Large intestine (tissue), 3 donors: Measurements from ENCODE around the gene DLG1. TPM values are rescaled to one million over a fixed set of nuclear protein-coding genes. Genes with fewer than 3 reads are reported as not detected.
"Not testable (repeated sequence)": the region's sequence is repeated elsewhere in the genome, so short reads cannot be mapped to it uniquely, and the experiment has no call there.

Experiments
- DNase-seq, 2 donors: peaks; one replicate each; pipeline versions ENCODE4 v3.0.0 to v3.0.0-alpha.2; 2013
- H3K27ac ChIP-seq: one replicate; pipeline ENCODE4 v1.5.1; 2013; ENCODE audit warnings: low read length
- H3K27me3 ChIP-seq: 2 replicates; pipeline ENCODE4 v1.6.1; 2013; ENCODE audit warnings: low read length; ENCODE audit not compliant: control insufficient read depth, insufficient read depth
- H3K36me3 ChIP-seq: 2 replicates; pipeline ENCODE4 v1.6.1; 2013; ENCODE audit warnings: low read length; ENCODE audit not compliant: control insufficient read depth, insufficient read depth
- H3K4me1 ChIP-seq: one replicate; pipeline ENCODE4 v1.6.1; 2013; ENCODE audit warnings: low read length; ENCODE audit not compliant: control insufficient read depth, insufficient read depth
- H3K4me3 ChIP-seq: one replicate; pipeline ENCODE4 v1.5.1; 2013; ENCODE audit warnings: low read length
- H3K9me3 ChIP-seq: one replicate; pipeline ENCODE4 v1.6.1; 2013; ENCODE audit warnings: mild to moderate bottlenecking, low read depth, low read length, moderate library complexity; ENCODE audit not compliant: control insufficient read depth
- WGBS: methylation state at CpG from one replicate; pipeline ENCODE4 v1.1.5; 2013; ENCODE audit warnings: low lambda C conversion rate; ENCODE audit not compliant: insufficient coverage; 5-methylcytosine and 5-hydroxymethylcytosine counted together
- polyA plus RNA-seq: library from polyadenylated mRNA; unstranded; fragments of 120-200 nt; gene quantifications from one replicate; pipeline ENCODE4 v1.2.1, GENCODE V29; 2013

DLG1 gene
- polyA plus RNA-seq, 1 donor = 74.5 TPM

GRCh38 chr3:197292083-197292646 lies 6.2 kb downstream of the DLG1 start:
- DNase-seq = no peak
- Histone ChIP-seq H3K27ac (no peak overlapping the region), H3K27me3 (no peaks in the 10 kb centered on the region), H3K4me3 (no peak overlapping the region), H3K4me1 (peaks cover 5% of the 10 kb centered on the region), H3K36me3 (peaks cover 28% of the 10 kb centered on the region), H3K9me3 (no peaks in the 10 kb centered on the region)
- 100% methylated on average over 2 of the region's 8 CpGs for WGBS

DNA sequence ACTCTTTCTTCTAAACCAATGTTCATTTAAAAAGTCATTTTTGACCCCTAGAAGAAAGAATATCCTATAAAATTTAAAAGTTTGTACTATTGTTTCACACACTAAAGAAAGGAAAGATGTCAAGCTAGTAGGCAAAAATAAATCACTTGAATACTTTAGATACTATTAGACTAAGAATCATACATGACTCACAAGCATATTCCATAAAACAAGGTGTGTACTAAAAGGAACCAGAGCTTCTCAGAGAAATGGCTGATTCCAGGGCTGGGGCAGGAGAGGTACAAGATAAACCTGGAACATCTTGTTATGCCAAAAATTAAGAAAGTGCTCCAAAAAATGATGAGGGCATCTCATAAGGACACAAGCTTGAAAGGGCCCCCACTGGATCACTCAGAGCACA lies 8.7 kb downstream of the DLG1 start:
- Histone ChIP-seq H3K27ac (no peak overlapping the region), H3K9me3 (no peaks in the 10 kb centered on the region), H3K4me1 (peaks cover 8% of the 10 kb centered on the region), H3K27me3 (no peaks in the 10 kb centered on the region), H3K36me3 (peaks cover 31% of the 10 kb centered on the region), H3K4me3 (no peak overlapping the region)
- DNase-seq = no peak

DNA sequence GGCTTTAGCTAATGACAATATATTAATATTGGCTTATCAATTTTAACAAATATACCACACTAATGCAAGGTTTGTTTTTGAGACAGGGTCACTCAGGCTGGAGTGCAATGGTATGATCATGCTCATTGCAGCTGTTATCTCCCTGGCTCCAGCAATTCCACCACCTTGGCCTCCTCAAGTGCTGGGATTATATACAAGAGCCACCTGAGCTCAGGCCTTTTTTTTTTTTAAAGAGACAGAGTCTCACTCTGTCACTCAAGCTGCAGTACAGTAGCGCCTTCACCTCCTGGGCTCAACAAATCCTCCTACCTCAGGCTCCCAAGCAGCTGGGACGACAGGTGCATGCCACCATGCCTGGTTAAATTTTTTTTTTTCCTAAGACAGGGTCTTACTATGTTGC lies 11.7 kb downstream of the DLG1 start:
- WGBS = no CpG with 5 or more reads among the region's 2 CpGs
- Histone ChIP-seq H3K9me3 (no peaks in the 10 kb centered on the region), H3K4me1 (peaks cover 3% of the 10 kb centered on the region), H3K27ac (no peak overlapping the region), H3K27me3 (no peaks in the 10 kb centered on the region), H3K36me3 (peaks cover 30% of the 10 kb centered on the region), H3K4me3 (no peak overlapping the region)
- DNase-seq = peak in 1 of 2 donors; percentile 55

GRCh38 chr3:197285557-197285956 lies 12.9 kb downstream of the DLG1 start:
- DNase-seq = no peak
- Histone ChIP-seq H3K4me1 (peaks cover 3% of the 10 kb centered on the region), H3K4me3 (no peak overlapping the region), H3K27me3 (no peaks in the 10 kb centered on the region), H3K36me3 (peaks cover 39% of the 10 kb centered on the region), H3K9me3 (no peaks in the 10 kb centered on the region), H3K27ac (no peak overlapping the region)
- 100% methylated on average over 1 of the region's 2 CpGs for WGBS

GRCh38 chr3:197283045-197283444 lies 15.4 kb downstream of the DLG1 start:
- Histone ChIP-seq H3K36me3 (peaks cover 39% of the 10 kb centered on the region), H3K4me1 (peaks cover 3% of the 10 kb centered on the region)
- 84% methylated on average over 2 of the region's 2 CpGs for WGBS

GRCh38 chr3:197281849-197282248 lies 16.6 kb downstream of the DLG1 start:
- Histone ChIP-seq H3K27me3 (no peaks in the 10 kb centered on the region), H3K4me1 (peaks cover 3% of the 10 kb centered on the region), H3K27ac (no peak overlapping the region), H3K36me3 (peaks cover 40% of the 10 kb centered on the region), H3K4me3 (no peak overlapping the region), H3K9me3 (no peaks in the 10 kb centered on the region)
- no peak for DNase-seq
- 100% methylated on average over 1 of the region's 1 CpG for WGBS

More at GRCh38 chr3:197283045-197283444, 15.4 kb downstream of the DLG1 start:
- Histone ChIP-seq H3K4me3 (no peak overlapping the region), H3K27ac (no peak overlapping the region), H3K27me3 (no peaks in the 10 kb centered on the region), H3K9me3 (no peaks in the 10 kb centered on the region)
- DNase-seq = no peak

GRCh38 chr3:197280156-197280555 lies 18.3 kb downstream of the DLG1 start:
- no peaks in the 10 kb centered on the region for H3K27me3 ChIP-seq
- peaks cover 38% of the 10 kb centered on the region for H3K36me3 ChIP-seq
- H3K9me3 ChIP-seq = no peaks in the 10 kb centered on the region
- DNase-seq = no peak
- no peaks in the 10 kb centered on the region for H3K4me1 ChIP-seq
- no peak overlapping the region for H3K4me3 ChIP-seq
- H3K27ac ChIP-seq = no peak overlapping the region

DNA sequence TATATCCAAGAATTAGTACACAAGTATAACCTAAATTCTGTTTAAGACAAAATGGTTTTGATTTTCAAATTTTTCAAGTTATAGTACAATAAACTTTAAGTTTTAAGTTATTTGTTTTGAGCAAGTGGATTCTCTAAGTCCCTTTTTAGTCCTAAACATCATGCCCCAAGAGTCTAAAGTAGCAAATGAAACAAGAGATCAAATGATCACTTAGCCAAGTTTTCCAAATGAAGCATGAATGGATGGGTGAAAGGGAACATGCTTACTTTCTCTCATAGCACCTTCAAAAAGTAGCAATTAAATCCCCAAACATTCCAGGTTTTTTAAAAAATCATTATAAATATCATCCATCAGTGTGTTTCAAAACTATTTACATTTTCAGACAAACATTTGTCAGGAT lies 19.5 kb downstream of the DLG1 start:
- H3K4me1 ChIP-seq = no peaks in the 10 kb centered on the region
- H3K27ac ChIP-seq = no peak overlapping the region
- DNase-seq = no peak
- no peaks in the 10 kb centered on the region for H3K27me3 ChIP-seq
- no peaks in the 10 kb centered on the region for H3K9me3 ChIP-seq
- peaks cover 38% of the 10 kb centered on the region for H3K36me3 ChIP-seq
- no peak overlapping the region for H3K4me3 ChIP-seq

DNA sequence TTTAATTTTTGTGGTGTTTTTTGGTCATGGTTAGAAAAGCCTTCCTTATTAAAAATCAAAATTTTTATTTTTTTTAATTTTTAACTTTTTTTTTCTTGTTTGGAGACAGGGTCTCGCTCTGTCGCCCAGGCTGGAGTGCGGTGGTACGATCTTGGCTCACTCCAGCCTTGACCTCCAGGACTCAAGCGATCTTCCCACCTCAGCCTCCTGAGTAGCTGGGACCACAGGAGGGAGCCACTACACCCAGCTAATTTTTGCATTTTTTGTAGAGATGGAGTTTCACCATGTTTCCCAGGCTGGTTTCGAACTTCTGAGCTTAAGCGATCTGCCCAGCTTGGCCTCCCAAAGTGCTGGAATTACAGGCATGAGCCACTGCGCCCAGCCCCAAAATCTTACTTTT lies 21.6 kb downstream of the DLG1 start:
- H3K4me1 ChIP-seq, H3K27ac ChIP-seq, DNase-seq, H3K4me3 ChIP-seq, H3K9me3 ChIP-seq, H3K27me3 ChIP-seq: not testable (repeated sequence)
- H3K36me3 ChIP-seq = peaks cover 30% of the 10 kb centered on the region
- WGBS = 100% methylated on average over 1 of the region's 8 CpGs

DNA sequence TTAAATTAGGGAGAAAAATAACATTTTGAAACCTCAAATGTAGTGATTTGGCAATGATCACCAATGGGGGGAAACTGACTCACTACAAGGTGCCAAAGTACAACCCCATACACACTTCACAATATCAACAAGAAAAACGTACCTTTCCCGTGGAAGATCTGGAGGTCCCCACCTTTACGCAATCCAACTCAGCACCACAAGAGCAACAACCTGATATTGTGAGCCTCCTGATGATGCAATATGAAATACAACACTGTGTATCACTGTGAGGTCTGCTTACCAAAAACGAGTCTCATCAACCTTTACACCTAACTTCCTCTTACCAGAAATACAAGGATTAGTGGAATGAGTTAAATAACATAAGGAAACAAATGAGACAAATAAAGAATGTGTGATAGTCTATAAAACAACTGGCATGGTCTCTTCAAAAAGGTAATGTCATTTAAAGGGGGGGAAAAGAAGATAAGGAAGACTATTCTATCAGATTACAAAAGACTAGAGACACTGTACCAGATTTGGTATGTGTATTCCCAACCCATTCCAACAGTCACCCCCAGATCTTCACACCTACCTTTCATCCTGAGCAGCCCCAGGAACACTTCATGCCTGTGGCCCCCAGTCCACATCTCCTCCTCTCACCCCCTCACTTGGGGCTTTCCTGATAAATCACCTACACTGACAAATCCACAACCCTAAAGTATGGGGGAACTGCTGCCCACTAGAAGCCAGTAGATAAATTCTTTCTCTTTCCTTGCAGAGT lies 27.7 kb downstream of the DLG1 start:
- 67% methylated on average over 1 of the region's 4 CpGs for WGBS
- H3K36me3 ChIP-seq = peaks cover 5% of the 10 kb centered on the region

GRCh38 chr3:197269024-197269423 lies 29.4 kb downstream of the DLG1 start:
- Histone ChIP-seq H3K27ac (no peak overlapping the region), H3K4me1 (peaks cover 3% of the 10 kb centered on the region), H3K9me3 (no peaks in the 10 kb centered on the region), H3K36me3 (peaks cover 2% of the 10 kb centered on the region), H3K27me3 (no peaks in the 10 kb centered on the region), H3K4me3 (no peak overlapping the region)
- 80% methylated on average over 1 of the region's 3 CpGs for WGBS
- DNase-seq = no peak

More for the DNA sequence above, 27.7 kb downstream of the DLG1 start:
- Histone ChIP-seq H3K4me1 (peaks cover 3% of the 10 kb centered on the region), H3K9me3 (no peaks in the 10 kb centered on the region), H3K4me3 (no peak overlapping the region), H3K27ac (no peak overlapping the region), H3K27me3 (no peaks in the 10 kb centered on the region)
- peak in 1 of 2 donors; percentile 20 for DNase-seq
